Frontal cortex (tissue), 4 donors: ENCODE results near the gene DROSHA. TPM values are rescaled to one million over a fixed set of nuclear protein-coding genes. Genes with fewer than 3 reads are reported as not detected.

Source experiments
- DNase-seq, 2 donors: peaks; one replicate each; pipeline ENCODE4 v3.0.0; 2012; ENCODE audit warnings: low spot score in 2 of 2
- FAIRE-seq: peaks from 2 replicates; lab custom pipeline; 2012; peaks lifted over from hg19 to GRCh38; lab: Jason Lieb, UNC
- total RNA-seq: library from RNA; depleted of rRNA; stranded (reverse); fragments of >200 nt; gene quantifications from one replicate; pipeline ENCODE4 v1.2.3, GENCODE V29; 2014
- donor health status: control.
- donor health status: control.
- donor health status: control.

Gene DROSHA
- total RNA-seq, 1 donor from 2014 or later: 59.5 TPM

GRCh38 chr5:31534527-31535046 is 2.7 kb upstream of the DROSHA start:
- FAIRE-seq (no peak), DNase-seq (no peak)

- DNase-seq: peak in 1 of 2 donors; percentile 12
- no peak for FAIRE-seq
Measured at GRCh38 chr5:31531543-31531887, 378 bp downstream of the DROSHA start.

- FAIRE-seq: no peak
- DNase-seq: no peak
Measured at GRCh38 chr5:31530541-31531265, 1.2 kb downstream of the DROSHA start.

GRCh38 chr5:31523041-31523440 is 8.9 kb downstream of the DROSHA start:
- FAIRE-seq: no peak

GRCh38 chr5:31516802-31517201 is 15.1 kb downstream of the DROSHA start:
- FAIRE-seq: no peak
- DNase-seq: no peak

More at GRCh38 chr5:31523041-31523440, 8.9 kb downstream of the DROSHA start:
- DNase-seq: no peak

DNA sequence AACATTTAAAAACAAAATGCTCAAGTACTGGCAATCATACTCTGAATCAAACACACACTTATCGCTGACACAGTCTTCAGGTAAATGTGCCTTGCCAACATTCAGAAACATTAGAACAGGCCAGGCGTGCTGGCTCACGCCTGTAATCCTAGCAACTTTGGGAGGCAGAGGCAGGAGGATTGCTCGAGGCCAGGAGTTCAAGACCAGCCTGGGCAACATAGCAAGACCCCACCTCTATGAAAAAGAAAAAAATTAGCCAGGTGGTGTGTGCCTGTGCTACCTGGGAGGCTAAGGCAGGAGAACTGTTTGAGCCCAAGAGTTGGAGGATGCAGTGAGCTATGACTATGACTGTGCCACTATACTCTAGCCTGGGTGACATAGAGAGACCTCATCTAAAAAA is 20.6 kb downstream of the DROSHA start:
- no peak for FAIRE-seq
- no peak for DNase-seq

DNA sequence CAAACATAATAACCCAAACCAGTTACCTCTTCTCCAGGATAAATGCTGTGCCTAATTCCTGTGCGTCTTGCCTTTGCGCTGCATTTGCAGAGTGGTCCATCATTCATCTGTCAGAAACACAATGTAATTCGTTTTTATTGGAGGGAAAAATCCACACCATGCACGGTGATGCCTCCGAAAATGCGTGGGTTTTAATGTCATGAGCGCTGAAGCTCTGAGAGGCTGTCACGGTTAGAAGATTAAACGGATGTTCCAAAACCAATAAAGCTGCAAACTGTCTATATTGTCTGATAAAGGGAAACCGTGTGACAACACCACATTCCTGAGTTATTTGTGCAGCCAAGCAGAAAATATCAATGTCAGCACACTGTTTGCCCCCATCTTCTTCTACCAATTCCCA is 27.4 kb downstream of the DROSHA start:
- no peak for FAIRE-seq
- no peak for DNase-seq

DNA sequence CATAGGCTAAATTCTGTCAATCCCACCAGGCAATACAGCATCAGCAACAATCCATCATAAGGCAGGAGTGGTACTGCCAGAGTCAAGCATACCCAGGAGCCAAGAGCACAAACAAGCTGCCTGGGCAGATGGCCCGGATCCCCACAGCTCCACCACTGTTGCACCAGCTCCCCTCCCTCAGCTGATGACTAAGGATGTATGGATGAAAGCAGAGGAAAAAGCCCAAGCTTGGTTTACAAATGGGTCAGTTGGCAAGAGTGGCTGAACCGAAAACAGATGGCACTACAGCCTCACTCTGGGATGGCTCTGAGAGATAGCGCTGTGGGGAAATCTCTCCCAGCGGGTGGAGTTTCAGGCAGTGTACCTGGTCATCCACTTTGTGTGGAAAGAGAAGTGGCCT is 29.4 kb downstream of the DROSHA start:
- peak in 1 of 2 donors; percentile 17 for DNase-seq
- no peak for FAIRE-seq

DNA sequence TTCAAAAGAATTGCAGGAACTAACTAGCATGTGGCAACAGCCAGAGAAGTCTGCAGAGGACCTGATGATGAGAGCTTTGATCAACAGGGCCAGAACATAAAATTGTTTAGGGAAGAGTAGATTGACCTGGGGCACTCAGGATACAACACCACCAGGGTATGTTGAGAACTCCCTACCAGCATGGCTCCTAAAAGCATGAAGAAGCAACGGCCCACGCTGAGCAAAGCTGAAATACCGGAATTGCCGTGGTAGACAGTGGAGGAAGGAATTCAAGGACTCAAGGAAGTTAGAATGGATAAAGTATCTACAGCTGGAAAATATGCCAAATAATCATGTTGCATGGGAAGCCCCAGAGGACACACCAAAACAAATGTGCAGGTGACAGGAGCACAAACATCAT is 31.6 kb downstream of the DROSHA start:
- no peak for DNase-seq
- no peak for FAIRE-seq

- DNase-seq (no peak), FAIRE-seq (no peak)
Measured at GRCh38 chr5:31496891-31497290, 35.0 kb downstream of the DROSHA start.

- no peak for FAIRE-seq
- no peak for DNase-seq
Measured at GRCh38 chr5:31496301-31496700, 35.6 kb downstream of the DROSHA start.

- FAIRE-seq (no peak), DNase-seq (no peak)
Measured at GRCh38 chr5:31495336-31495735, 36.6 kb downstream of the DROSHA start.

- FAIRE-seq: no peak
Measured at GRCh38 chr5:31492869-31493268, 39.0 kb downstream of the DROSHA start.

DNA sequence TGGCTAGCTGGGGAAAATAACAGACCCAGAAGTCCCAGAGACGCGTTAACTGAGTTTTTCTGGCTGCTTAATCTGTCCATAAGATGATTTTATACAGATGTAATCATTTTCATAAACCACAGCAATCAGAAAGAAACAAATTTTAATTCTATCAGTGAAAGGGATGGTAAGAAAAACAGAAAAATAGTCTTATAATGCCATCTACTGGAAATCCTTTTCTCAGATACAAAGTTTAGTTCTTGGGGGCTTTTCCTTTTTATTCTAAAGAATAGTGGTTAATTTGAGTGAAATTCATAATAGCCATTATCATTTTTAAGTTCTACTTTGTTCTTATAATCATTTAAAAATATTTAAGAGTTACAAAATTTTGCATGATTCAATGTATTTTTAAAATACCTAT is 44.4 kb downstream of the DROSHA start:
- FAIRE-seq: no peak

More at GRCh38 chr5:31492869-31493268, 39.0 kb downstream of the DROSHA start:
- peak in 1 of 2 donors; percentile 20 for DNase-seq

DNA sequence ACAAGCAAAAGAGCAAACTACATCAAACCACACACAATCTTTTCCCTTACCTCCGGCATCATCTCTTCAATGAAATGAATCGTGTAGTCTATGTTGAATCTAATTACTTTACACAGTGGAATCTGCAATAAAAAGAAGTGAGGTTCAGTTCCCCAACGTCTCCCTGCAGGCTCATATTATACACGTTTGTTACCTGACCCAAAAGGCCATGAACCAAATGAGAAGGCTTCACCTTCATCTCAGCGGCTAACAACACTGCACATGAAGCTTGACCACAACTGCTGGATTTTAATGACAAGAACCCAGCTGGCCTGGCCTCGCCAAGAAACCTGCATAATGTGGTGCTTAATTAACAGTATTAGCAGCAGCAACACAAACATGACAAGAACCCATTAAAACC is 45.5 kb downstream of the DROSHA start:
- no peak for FAIRE-seq
- no peak for DNase-seq

More for the DNA sequence above, 44.4 kb downstream of the DROSHA start:
- DNase-seq: no peak

DNA sequence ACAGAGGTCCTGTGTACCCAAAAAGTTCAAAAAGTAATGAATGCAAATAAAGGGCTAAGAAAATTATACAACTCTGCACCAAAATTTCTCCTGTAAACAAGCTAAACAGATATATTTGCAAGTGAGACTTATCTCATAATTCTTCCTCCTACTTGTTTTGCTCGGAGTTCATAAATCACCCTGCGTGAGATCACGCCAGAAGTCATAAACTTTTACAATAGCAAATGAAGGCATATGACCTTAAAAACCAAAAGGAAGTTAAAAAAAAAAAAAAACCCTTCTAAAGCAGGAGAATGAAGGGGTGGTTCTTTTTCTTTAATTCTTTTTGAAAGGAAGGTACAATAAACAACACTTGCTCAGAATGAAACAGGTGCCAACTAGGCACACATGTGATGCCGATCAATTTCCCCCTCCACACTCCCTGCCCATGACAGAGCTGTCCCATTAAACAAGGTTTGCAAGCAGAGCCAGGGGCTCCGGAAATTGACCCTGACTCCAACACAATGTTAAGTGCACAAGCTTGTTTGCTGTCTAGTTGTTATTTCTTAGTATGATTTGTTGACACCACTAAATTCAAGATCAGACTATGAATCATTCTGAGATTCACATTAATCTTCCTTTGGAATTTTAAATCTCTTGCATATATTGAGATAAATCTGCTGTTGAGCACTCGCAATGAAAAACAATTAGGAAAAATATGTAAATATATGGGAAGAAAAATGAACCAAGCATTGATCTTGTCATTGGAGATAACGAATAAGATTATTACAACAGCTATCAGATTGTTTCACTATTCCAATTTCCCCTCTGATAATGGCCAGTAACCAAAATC is 46.3 kb downstream of the DROSHA start:
- no peak for FAIRE-seq

GRCh38 chr5:31481531-31482165 is 50.2 kb downstream of the DROSHA start:
- DNase-seq (no peak), FAIRE-seq (no peak)

More for the DNA sequence above, 46.3 kb downstream of the DROSHA start:
- DNase-seq: no peak

GRCh38 chr5:31479706-31480105 is 52.2 kb downstream of the DROSHA start:
- DNase-seq: no peak
- FAIRE-seq: no peak

DNA sequence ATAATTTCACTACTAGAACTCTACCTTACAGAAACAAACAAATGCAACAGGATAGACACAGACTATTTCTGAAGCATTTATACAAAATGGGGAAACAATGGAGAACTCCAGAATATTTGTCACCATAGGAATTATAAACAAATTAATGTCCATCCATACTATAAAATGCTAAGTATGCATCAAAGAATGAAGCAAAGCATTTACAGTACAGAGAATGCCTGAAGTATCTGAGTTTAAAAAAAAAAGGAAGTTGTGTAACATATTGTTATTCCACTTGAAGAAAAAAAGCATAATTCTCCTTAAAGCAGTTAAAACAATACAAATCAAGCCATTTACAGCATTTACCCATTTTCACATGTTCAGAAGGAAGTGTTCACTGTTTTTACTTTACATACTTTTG is 53.0 kb downstream of the DROSHA start:
- DNase-seq: no peak
- no peak for FAIRE-seq

- no peak for FAIRE-seq
Measured at GRCh38 chr5:31477971-31478370, 53.9 kb downstream of the DROSHA start.

GRCh38 chr5:31477516-31477915 is 54.4 kb downstream of the DROSHA start:
- DNase-seq (no peak), FAIRE-seq (no peak)

More at GRCh38 chr5:31477971-31478370, 53.9 kb downstream of the DROSHA start:
- no peak for DNase-seq
